Fibroblast of pulmonary artery (primary cell): ENCODE data around the gene KRT222.

Experiments
- DNase-seq: peaks from one replicate; pipeline ENCODE4 v3.0.0-alpha.2; 2010; ENCODE audit warnings: low read depth
- H3K4me3 ChIP-seq: replicated peaks from 2 replicates; pipeline ENCODE4 v1.5.1; 2011; ENCODE audit warnings: low read depth, mild to moderate bottlenecking, control low read depth, low read length, moderate library complexity
- CTCF ChIP-seq: IDR thresholded peaks from 2 replicates; pipeline ENCODE4 v1.5.1; 2011; ENCODE audit warnings: mild to moderate bottlenecking, control low read depth, low read length, inconsistent platforms; ENCODE audit errors: missing control alignments

Gene KRT222

GRCh38 chr17:40613467-40614154 lies 51.4 kb downstream of the KRT222 start:
- H3K4me3 ChIP-seq: no peak overlapping the region
- TF ChIP-seq CTCF: no peak
- DNase-seq: no peak

GRCh38 chr17:40612599-40613244 lies 52.3 kb downstream of the KRT222 start:
- H3K4me3 ChIP-seq: no peak overlapping the region
- DNase-seq: no peak
- no peak for TF ChIP-seq CTCF

GRCh38 chr17:40611840-40612474 lies 53.0 kb downstream of the KRT222 start:
- TF ChIP-seq CTCF: no peak
- DNase-seq: no peak

GRCh38 chr17:40610359-40610758 lies 54.6 kb downstream of the KRT222 start:
- TF ChIP-seq CTCF: no peak
- no peak for DNase-seq

More at GRCh38 chr17:40611840-40612474, 53.0 kb downstream of the KRT222 start:
- H3K4me3 ChIP-seq: no peak overlapping the region

GRCh38 chr17:40608061-40608581 lies 56.9 kb downstream of the KRT222 start:
- DNase-seq: no peak
- H3K4me3 ChIP-seq: no peak overlapping the region
- no peak for TF ChIP-seq CTCF

More at GRCh38 chr17:40610359-40610758, 54.6 kb downstream of the KRT222 start:
- no peak overlapping the region for H3K4me3 ChIP-seq

GRCh38 chr17:40607641-40608040 lies 57.3 kb downstream of the KRT222 start:
- no peak overlapping the region for H3K4me3 ChIP-seq
- TF ChIP-seq CTCF: no peak
- no peak for DNase-seq
